HG03025 (cell line): Measurements from ENCODE around the gene USHBP1.

ENCODE experiments used
- ATAC-seq: cut with Tn5 transposase; IDR thresholded peaks from one replicate; pipeline ENCODE4 v1.9.1; 2021; ENCODE audit warnings: mild to moderate bottlenecking, moderate library complexity; ENCODE audit not compliant: unreplicated experiment, low FRiP score

USHBP1 gene

GRCh38 chr19:17215127-17215971, 49.2 kb downstream of the USHBP1 start, which contains the start of gene USE1:
TSS of gene USE1 (plus strand) at chr19:17215357. CDS start at chr19:17215406, 49 bp downstream.
- ATAC-seq, result no peak

DNA sequence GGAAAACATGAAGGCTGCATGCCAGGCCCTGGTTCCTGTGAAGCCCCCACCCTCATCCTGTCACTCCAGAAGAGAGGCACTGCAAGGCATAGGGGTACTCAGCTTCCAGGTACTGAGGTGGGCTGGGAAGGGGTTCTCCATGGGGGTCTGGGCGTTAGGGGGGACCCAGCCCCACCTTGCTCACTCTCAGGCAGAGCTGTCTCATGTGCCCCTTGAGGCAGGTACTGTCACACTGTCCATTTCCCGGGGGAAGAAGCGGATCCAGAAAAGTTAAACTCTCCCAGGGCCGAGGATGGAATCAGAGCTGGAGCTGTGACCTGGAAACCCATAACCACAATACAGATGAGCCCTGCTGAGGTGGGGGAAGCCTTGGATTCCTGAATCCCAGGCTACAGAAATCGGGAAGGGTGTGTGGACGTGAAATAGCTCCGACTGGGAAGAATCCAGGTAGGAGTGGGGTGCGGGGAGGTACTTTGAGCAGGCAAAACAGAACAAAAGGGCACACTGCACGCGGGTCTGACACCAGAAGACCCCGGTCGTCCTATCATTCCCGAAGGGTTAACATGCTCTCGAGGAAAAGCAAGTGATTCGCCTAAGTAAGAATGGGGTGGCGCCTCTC, 49.9 kb downstream of the USHBP1 start:
- no peak for ATAC-seq

- no peak for ATAC-seq
These were observed 51.2 kb downstream of the USHBP1 start for GRCh38 chr19:17213334-17213733.

DNA sequence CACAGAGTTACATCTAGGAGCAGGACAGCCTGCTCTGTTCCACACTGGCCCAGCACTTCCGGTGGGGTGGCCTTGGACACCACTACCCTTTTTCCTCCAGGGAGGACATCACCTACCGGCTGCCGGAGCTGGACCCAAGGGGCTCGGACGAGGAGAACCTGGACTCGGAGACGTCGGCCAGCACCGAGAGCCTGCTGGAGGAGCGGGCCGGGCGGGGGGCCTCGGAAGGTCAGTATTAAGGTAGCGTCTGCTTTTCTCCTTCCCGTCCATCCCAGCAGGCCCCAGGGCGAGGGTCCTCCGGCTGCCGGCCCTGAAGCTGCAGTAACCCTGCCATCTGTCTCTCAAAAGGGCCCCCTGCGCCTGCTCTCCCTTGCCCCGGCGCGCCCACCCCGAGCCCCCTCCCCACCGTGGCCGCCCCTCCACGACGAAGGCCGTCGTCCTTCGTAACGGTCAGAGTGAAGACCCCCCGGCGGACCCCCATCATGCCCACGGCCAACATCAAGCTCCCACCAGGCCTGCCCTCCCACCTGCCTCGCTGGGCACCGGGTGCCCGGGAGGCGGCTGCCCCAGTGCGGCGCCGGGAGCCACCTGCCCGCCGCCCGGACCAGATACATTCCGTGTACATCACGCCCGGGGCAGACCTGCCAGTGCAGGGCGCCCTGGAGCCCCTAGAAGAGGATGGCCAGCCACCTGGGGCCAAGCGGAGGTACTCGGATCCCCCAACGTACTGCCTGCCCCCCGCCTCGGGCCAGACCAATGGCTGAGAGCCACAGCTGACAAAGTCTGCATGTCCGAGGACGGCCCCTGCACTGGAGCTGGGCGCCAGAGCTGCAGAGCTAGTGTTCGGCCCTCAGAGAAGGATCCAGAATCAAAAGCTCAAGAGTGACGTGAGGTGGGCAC, 52.7 kb downstream of the USHBP1 start:
- no peak for ATAC-seq

- ATAC-seq, result no peak
These were observed 54.2 kb downstream of the USHBP1 start for GRCh38 chr19:17210296-17210695.

- no peak for ATAC-seq
These were observed 55.2 kb downstream of the USHBP1 start for GRCh38 chr19:17209126-17210036.

DNA sequence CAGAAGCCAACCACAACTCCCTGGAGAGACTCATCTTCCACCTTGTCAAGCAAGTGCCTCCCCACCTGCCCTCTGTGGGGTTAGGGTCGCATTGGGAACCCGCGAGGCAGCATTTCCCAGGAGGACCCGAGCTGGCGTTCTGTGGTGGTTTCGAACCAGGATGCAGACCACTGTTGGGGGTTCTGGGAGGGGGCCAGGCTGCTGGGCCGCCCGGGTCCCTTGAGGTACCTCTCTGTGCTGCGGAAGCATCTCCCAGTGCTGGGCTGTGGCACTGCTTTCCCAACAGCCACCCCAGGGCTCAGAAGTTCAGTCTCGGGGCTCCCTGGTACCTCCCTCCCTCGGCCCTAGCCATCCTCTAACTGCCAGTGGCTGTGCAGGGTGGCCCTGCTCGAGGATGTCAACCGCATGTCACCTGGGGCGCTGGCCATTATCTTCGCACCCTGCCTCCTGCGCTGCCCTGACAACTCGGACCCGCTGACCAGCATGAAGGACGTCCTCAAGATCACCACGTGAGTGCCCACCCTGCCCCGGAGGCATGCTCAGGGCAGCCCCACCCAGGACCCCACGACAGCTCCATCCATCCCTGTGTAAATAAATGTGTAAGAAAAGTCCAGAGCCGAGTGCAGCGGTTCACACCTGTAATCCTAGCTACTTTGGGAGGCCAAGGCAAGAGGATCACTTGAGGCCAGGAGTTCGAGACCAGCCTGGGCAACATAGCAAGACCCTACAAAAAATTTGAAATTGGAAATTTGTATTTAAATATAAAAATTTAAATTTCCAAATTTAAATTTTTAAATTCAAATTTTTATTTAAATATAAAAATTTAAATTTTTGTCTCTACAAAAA, 57.6 kb downstream of the USHBP1 start:
- no peak for ATAC-seq

GRCh38 chr19:17205237-17206140, 59.1 kb downstream of the USHBP1 start:
- no peak for ATAC-seq

GRCh38 chr19:17202713-17203112, 61.8 kb downstream of the USHBP1 start:
- no peak for ATAC-seq

GRCh38 chr19:17202249-17202648, 62.3 kb downstream of the USHBP1 start:
- no peak for ATAC-seq

- ATAC-seq, result no peak
These were observed 64.0 kb downstream of the USHBP1 start for GRCh38 chr19:17200408-17201079.
